GM12878 (cell line): Measurements from ENCODE around the gene COL24A1.

Source experiments
- NKRF ChIP-seq: fragments of 450-650 bp; conservative IDR thresholded peaks from 2 replicates; pipeline ENCODE4 v1.6.1; 2017; ENCODE audit warnings: mild to moderate bottlenecking, moderate library complexity
- POLR2A ChIP-seq: IDR thresholded peaks from 2 replicates; pipeline ENCODE4 v1.6.1; 2011; ENCODE audit warnings: low read depth, mild to moderate bottlenecking, low read length
- RCOR1 ChIP-seq: conservative IDR thresholded peaks from 2 replicates; pipeline ENCODE4 v1.6.1; 2012; ENCODE audit warnings: low read depth, low read length, improper control_type of control experiment
- SREBF2 ChIP-seq: IDR thresholded peaks from 2 replicates; pipeline ENCODE4 v1.6.1; 2012; ENCODE audit warnings: mild to moderate bottlenecking, low read length
- SRF ChIP-seq, 2 experiments: IDR thresholded peaks; 2 replicates each; pipeline ENCODE4 v1.6.1; 2011; ENCODE audit warnings: low read depth in 2 of 2, low read length in 2 of 2, mild to moderate bottlenecking in 1 of 2, moderate library complexity in 1 of 2
- TARDBP ChIP-seq: IDR thresholded peaks from 2 replicates; pipeline ENCODE4 v1.6.1; 2016; ENCODE audit warnings: borderline replicate concordance

- TF ChIP-seq NKRF (no peak), SRF (IDR thresholded peaks at IDR 0.05; ENCODE audit: low read depth in 2 of 2, low read length in 2 of 2) (no peak), SREBF2 (no peak), POLR2A (no peak), TARDBP (no peak), RCOR1 (no peak)
Observed at GRCh38 chr1:86085741-86086409, 70.7 kb downstream of the COL24A1 start.
